GM10266 (cell line): ENCODE results near the gene PRR20E.
"Not testable (repeated sequence)": the region's sequence is repeated elsewhere in the genome, so short reads cannot be mapped to it uniquely, and the experiment has no call there.

Source experiments
- DNase-seq: peaks from one replicate; pipeline ENCODE4 v3.0.0; 2012; ENCODE audit errors: extremely low spot score
- CTCF ChIP-seq: IDR thresholded peaks from 2 replicates; pipeline ENCODE4 v1.5.1; 2012; ENCODE audit warnings: mild to moderate bottlenecking, low read depth; ENCODE audit not compliant: control insufficient read depth, insufficient read depth; ENCODE audit errors: missing control alignments

Gene PRR20E

GRCh38 chr13:57166897-57167296, at the start of gene PRR20E:
Gene PRR20E (plus strand): TSS chr13:57167197. CDS start chr13:57167584, 387 bp downstream.
- not testable (repeated sequence) for DNase-seq

- TF ChIP-seq CTCF = no peak
- no peak for DNase-seq
Observed at GRCh38 chr13:57123681-57124080, 43.3 kb upstream of the PRR20E start.

- DNase-seq = no peak
- no peak for TF ChIP-seq CTCF
Observed at GRCh38 chr13:57128909-57129308, 38.1 kb upstream of the PRR20E start.

GRCh38 chr13:57136093-57136492, 30.9 kb upstream of the PRR20E start:
- DNase-seq = no peak
- TF ChIP-seq CTCF = no peak

GRCh38 chr13:57137585-57137984, 29.4 kb upstream of the PRR20E start:
- TF ChIP-seq CTCF = no peak
- DNase-seq = no peak

GRCh38 chr13:57138988-57139387, 28.0 kb upstream of the PRR20E start:
- no peak for DNase-seq

GRCh38 chr13:57139781-57140180, 27.2 kb upstream of the PRR20E start:
- DNase-seq = not testable (repeated sequence)

More at GRCh38 chr13:57138988-57139387, 28.0 kb upstream of the PRR20E start:
- no peak for TF ChIP-seq CTCF

- not testable (repeated sequence) for DNase-seq
Observed at GRCh38 chr13:57140235-57140968, 26.6 kb upstream of the PRR20E start, which contains the start of gene PRR20A. Gene PRR20A (plus strand): TSS chr13:57140918. CDS start chr13:57141305, 387 bp downstream.

GRCh38 chr13:57147188-57147587, 19.8 kb upstream of the PRR20E start, which contains the start of gene PRR20B:
Gene PRR20B (plus strand): TSS chr13:57147488. CDS start chr13:57147875, 387 bp downstream.
- not testable (repeated sequence) for DNase-seq

- DNase-seq = not testable (repeated sequence)
Observed at GRCh38 chr13:57148106-57148505, 18.9 kb upstream of the PRR20E start.

- DNase-seq = not testable (repeated sequence)
Observed at GRCh38 chr13:57153761-57154160, 13.2 kb upstream of the PRR20E start, which contains the start of gene PRR20C. Gene PRR20C (plus strand): TSS chr13:57154061. CDS start chr13:57154448, 387 bp downstream.

- not testable (repeated sequence) for DNase-seq
Observed at GRCh38 chr13:57160332-57160731, 6.7 kb upstream of the PRR20E start, which contains the start of gene PRR20D. Gene PRR20D (plus strand): TSS chr13:57160632. CDS start chr13:57161019, 387 bp downstream.
